ENCODE data around the gene ZNF33A.
"Not testable (repeated sequence)": the region's sequence is repeated elsewhere in the genome, so short reads cannot be mapped to it uniquely, and the experiment has no call there.

DNA sequence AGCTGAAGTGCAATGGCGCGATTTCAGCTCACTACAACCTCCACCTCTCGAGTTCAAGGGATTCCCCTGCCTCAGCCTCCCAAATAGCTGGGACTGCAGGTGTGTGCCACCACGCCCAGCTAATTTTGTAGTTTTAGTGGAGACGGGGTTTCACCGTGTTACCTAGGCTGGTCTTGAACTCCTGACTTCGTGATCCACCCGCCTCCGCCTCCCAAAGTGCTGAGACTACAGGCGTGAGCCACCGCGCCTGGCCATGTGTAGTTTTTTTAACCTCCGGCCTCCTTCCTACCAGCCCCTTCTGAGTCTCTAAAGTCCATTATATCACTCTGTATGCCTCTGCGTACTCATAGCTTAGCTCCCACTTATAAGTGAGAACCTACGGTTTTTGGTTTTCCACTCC is 82.8 kb downstream of the ZNF33A start:
- TF ChIP-seq, protein P1, sequence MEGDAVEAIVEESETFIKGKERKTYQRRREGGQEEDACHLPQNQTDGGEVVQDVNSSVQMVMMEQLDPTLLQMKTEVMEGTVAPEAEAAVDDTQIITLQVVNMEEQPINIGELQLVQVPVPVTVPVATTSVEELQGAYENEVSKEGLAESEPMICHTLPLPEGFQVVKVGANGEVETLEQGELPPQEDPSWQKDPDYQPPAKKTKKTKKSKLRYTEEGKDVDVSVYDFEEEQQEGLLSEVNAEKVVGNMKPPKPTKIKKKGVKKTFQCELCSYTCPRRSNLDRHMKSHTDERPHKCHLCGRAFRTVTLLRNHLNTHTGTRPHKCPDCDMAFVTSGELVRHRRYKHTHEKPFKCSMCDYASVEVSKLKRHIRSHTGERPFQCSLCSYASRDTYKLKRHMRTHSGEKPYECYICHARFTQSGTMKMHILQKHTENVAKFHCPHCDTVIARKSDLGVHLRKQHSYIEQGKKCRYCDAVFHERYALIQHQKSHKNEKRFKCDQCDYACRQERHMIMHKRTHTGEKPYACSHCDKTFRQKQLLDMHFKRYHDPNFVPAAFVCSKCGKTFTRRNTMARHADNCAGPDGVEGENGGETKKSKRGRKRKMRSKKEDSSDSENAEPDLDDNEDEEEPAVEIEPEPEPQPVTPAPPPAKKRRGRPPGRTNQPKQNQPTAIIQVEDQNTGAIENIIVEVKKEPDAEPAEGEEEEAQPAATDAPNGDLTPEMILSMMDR (IDR thresholded peaks at IDR 0.05) = not testable (repeated sequence)
- not testable (repeated sequence) for TF ChIP-seq POLR2A (IDR thresholded peaks at IDR 0.05)
